ENCODE measurements around the gene SDS.

DNA sequence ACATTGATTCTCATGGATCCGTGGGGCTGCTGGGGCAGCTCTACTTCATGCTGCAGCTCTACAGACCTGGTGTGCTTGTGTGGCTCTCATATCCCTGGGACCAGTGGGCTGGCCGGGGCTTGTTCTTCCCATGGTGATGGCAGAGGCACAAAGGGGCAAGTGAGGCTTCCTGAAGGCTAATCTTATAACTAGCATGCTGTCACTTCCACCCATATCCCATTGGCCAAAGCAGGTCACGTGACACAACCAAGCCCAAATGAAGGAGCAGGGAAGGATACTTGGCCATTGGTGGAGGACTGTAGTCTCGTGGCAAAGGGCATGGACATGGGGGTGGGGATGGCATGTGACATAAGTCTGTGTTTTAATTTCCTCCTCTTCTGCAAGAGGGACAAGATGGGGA lies 35.4 kb downstream of the SDS start:
- TF ChIP-seq, protein P1, sequence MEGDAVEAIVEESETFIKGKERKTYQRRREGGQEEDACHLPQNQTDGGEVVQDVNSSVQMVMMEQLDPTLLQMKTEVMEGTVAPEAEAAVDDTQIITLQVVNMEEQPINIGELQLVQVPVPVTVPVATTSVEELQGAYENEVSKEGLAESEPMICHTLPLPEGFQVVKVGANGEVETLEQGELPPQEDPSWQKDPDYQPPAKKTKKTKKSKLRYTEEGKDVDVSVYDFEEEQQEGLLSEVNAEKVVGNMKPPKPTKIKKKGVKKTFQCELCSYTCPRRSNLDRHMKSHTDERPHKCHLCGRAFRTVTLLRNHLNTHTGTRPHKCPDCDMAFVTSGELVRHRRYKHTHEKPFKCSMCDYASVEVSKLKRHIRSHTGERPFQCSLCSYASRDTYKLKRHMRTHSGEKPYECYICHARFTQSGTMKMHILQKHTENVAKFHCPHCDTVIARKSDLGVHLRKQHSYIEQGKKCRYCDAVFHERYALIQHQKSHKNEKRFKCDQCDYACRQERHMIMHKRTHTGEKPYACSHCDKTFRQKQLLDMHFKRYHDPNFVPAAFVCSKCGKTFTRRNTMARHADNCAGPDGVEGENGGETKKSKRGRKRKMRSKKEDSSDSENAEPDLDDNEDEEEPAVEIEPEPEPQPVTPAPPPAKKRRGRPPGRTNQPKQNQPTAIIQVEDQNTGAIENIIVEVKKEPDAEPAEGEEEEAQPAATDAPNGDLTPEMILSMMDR (IDR thresholded peaks at IDR 0.05; ENCODE audit: insufficient read depth, low read depth, low read length), result no peak
- no peak for TF ChIP-seq EZH2 (IDR thresholded peaks at IDR 0.05; ENCODE audit: insufficient read depth, low read length)
